NCI-H1048 (cell line): ENCODE data around the gene RBM19.
"Not testable (repeated sequence)": the region's sequence is repeated elsewhere in the genome, so short reads cannot be mapped to it uniquely, and the experiment has no call there.

Experiments used
- DNase-seq: peaks from one replicate; lab custom pipeline; 2025; lab: John Stamatoyannopoulos, UW

RBM19 gene

DNA sequence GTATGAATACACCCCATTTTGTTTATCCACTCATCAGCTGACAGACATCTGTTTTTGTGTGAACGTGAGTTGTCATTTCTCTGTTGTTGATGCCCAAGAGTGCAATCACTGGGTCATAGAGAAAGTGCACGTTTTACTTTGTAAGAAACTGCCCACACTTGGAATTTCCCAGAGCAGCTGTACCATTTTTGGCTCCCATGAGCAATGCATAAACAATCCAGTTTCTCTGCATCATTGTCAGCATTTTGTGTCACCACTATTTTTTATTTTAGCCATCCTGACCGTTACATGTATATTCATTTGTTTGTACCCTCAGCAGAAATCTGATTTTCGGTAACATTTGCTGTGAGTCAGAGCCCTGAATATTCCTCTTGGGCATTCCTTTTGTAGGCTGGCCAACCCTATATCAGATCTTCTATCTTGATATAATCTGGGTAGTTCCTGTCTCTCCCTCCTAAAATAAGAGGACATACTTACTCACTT, 62.7 kb downstream of the RBM19 start:
- DNase-seq, result no peak

DNA sequence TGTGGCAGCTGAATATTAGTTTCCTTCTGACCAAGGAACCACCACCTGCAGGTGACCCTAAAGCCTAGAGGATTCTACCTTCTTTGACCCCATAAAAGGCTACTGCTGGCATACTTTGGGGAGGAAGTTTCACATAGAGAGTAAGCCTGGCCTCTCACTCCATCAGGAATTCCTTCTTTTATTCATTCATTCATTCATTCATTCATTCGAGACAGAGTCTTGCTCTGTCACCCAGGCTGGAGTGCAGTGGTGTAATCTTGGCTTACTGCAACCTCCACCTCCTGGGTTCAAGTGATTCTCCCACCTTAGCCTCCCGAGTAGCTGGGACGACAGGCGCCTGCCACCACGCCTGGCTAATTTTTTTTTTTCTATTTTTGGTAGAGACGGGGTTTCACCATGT, 64.8 kb downstream of the RBM19 start:
- not testable (repeated sequence) for DNase-seq

DNA sequence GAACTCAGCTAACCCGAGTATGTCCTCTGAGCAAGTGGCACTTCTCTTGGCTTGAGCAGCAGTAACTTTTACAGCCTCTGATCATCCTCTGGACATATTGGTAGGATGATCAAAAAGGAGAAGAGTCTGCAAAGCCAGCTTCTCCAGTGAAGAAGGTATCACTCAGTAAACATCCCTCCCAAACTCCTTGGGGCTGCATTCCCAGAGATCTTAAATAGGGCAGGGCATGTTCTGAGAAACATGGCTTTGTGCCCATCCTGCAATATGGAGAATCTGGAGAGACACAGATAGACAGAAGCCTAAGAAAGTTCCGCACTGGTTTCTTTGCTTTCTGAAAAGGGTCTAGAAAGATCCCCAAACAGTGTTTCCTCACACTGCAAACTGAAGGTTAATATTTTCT, 65.4 kb downstream of the RBM19 start:
- DNase-seq, result no peak

DNA sequence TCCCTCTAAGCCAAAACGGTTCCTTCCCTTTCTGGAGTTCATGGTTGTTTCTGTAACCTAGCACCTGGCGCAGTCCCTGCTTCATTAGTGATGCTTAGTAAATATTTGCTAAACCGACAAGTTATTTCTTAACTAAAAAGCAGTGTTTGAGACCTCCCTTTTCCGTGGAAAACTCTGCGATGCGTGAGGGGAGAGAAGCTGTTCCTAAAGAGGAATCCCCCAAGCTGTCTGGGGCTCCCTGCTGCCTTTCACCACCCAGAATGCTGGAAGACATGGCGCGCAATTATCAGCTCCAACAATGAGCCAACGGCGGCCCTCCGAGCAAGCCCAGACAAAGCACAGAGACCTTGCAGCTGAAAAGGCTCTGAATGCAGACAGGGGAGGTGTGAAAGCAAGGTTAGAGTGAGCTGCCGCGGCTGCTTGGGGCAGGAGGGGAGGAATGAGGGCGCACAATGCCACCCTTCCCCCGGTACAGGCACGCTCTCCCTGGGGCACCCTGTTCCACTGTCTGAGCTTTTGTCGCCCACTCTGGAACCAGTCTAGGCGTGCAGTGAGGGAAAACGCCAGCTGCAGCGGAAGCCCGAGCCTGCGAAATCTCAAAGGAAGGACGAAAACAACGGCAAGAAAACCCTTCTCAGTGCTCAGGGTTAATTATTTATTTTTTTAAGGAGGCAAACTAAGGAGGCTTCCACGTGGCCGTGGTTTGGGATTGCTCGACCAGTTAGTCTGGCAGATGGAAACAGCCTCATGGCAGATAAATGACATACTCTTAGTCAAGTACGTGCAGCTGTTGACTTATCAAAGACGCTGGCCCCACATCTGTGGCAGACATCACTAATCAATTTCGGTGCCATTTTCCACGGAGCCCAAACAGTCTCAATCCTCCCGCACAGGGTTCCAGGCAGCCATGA, 66.3 kb downstream of the RBM19 start:
- DNase-seq, result no peak

DNA sequence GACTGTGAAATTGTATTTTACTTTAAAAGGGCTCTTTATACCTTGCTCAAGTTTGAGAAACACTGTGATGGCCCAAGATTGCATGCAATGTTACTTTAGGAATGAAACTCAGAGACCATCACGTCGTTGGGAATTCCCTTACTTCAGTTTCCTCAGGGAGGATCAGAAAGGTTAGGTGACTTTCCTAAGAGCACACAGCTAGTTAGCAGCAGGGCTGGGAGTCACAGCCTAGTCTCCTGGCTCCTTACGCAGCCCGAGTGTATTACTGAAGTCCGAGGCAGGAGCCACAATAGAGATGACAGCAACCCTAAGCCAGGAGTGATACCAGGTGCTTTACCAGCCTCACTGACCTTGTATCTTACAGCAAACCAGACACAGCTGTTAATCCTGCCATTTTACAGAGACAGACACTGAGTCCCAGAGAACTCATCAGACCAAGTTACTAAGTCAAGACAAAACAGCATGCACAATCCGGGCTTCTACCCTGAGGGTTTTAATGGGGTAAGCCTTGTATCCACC, 67.0 kb downstream of the RBM19 start:
- no peak for DNase-seq

DNA sequence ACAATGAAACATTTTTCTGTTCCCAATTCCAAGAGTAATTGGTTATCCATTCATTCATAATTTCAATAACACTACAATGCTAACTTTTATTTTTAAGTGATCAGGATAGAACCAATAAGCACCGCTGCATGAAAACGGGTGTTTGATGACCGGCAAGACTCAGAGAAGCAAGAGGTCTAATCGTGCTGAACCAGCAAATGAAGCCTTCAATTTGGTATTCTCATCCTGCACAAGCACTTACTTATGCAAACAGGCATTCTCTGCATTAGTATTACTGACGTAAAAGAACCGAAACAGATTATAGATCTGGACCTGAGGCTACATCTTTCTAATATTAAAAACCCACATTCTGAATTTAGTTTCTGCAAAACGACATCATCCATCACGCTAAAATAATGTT, 67.7 kb downstream of the RBM19 start:
- DNase-seq, result no peak

DNA sequence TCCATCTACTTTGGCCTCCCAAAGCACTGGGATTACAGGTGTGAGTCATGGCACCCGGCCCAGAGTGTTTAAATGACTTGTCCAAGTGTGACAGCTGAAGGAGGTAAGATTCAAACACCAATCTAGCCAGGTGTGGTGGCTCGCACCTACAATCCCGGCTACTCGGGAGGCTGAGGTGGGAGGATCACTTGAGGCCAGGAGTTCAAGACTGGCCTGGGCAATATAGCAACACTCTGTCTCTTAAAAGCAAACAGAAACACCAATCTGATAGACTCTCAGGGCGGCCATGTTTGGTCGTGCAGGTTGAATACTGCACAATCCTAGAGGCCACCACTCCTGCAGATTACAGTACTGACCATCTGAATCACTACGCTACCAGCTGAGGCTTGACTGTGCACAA, 68.7 kb downstream of the RBM19 start:
- no peak for DNase-seq

DNA sequence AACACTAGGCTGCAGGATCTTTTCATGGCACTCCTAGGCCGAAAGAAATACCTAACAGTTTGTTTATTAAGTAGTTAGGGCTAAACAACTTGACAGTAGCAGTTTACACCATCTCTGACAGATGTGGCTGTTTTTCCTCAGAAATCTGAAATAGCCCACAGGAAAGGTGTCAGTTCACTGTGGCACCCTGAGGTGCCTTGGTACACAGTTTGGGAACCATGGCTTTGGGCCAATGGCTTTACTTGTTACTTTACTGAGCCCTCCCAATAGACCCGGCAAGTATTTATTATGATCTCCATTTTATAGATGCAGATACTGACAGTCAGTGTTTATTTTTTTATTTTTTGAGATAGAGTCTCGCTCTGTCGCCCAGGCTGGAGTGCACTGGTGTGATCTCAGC, 69.3 kb downstream of the RBM19 start:
- no peak for DNase-seq

DNA sequence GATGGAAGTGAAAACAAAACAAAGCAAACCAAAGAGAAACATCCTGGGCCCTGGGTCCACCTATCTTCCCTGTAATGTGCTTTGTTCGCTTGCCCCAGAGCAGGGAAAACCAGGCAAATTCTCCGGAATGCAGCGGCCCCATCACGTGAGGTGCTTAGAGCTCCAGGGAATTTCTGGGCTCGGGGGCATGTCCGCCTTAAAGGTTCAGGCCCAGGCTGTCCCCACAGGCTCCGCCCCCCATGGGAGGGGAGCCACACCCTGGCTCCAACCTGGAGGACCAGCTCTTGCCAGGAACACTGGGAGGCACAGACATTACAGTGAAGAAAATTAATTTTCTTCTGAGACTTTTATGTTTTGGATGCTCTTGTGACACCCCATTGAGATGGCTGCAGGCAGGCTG, 69.9 kb downstream of the RBM19 start:
- no peak for DNase-seq

DNA sequence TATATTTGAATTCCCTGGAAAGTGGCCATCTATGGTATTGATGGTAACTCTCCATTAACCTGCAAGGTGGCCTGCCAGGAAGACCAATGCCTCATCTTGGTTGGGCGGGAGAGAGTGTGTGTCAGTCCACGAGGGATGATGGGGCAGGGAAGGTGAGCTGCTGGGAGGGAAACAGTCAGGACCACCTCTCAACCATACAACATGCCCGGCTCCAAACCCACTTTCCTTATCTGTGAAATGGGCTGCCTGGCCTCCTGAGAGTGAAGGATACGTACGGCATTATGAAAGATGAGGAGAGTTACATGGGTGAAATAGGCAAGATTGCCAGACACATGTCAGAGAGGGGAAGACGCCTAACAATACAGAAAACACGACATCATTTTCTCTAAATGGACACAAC, 70.9 kb downstream of the RBM19 start:
- DNase-seq, result no peak

DNA sequence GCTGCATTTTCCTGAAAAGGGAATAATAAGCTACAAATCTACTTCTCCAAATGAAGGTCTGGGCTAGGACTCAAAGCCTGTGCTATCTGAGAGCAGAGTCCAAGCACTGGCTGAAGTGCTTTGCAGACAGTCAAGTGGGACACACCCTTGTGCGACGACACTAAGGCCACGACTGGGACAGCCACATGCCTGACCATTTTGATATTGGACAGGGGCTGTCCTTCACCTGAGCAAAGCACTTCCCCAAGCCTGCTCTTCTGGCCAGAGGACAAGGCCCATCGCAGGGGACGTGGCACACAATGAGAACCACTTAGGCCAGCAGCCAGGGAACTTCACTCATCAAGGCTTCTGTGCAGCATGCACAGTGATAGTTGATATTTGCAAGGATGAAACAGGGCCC, 71.4 kb downstream of the RBM19 start:
- no peak for DNase-seq

DNA sequence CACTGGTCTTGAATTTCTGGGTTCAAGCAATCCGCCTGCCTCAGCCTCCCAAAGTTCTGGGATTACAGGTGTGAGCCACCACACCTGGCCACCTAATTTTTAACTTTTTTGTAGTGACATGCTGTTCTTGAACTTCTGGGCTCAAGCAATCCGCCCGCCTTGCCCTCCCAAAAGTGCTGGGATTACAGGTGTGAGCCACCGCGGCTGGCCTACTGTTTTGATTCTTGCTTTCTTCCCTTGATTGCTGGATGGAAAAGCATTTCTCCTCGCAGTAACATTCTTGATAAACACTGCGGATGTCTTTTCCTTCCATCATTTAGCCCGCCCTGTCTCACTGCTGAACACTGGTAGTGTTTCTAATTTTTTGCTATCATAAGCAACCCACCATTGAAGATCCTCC, 72.9 kb downstream of the RBM19 start:
- no peak for DNase-seq

DNA sequence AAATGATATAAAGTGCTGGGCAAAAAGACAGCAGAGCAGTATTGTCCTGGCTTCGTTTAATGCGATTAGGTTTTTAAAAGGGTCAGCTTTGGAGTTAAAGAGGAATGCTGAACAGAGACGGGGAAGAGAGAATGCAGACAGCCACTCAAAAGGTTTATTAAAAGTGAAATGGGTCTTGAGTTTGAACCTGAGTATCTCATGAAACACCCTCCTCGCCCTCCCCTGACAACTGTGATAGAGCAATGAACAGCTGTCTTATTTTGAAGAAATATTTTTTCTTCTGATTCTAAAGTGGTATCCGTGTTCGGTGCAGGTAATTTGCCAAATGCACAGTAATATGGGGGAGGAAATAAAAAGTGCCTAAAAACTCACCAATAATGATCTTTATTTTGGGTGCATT, 73.6 kb downstream of the RBM19 start:
- no peak for DNase-seq

DNA sequence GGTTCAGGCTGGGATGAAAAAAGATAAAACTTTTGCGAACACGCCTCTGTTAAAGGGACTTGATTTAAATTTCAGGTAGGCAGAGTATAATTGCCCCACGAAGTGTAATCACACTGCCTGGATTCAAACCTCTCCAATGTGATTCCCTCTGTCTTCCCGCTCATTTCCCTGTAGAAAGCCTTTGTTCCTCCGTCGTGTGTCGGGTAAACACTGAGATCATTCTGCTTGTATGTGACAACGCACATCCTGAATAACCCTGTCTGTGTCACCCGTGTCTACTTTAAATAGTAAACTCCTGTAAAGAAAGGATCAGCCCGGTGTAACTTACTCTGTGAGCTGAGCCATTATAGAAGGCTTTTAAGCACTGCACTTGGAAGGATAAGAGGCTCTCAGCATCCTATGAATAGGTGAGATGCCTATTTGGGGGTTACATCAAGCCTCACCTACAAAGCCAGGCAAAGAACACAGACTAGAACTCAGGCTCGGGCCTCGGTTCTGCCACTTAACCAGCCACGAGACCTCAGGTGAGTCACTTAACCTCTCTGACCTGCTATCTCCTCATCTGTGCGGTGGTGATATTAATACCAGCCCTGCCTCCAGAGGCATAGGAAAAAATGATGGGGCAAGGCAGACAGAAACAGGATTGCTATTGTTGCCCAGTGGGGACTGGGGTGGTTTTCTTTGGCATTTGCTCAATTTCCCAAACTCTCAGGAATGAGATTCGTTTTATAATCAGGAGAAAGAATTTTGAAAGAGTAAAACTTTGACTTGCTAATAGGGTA, 74.2 kb downstream of the RBM19 start:
- DNase-seq, result no peak

DNA sequence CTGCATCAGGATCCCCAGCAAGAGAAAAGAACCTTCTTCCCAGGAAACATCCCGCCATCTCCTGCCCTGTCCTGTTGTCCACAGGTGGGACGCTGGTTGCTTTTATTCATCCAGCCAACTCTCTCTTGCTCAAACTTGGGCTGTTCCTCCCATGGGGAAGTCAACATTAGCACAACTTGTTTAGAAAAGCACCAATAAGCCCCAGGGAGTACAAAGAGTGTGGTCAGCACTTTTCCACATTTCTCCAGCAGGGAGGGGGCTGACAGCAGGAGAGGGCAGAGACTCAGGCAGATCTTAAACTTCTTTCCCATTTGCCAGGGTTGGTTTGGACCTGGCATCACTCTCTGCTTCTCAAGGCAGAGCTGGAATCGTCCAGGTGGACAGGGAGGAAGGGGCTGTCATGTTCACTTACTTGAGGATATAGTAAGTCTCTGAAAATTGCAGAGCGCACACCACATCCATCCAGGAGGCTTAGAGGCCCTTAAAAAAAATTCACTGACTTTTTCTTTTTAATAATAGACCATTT, 74.9 kb downstream of the RBM19 start:
- no peak for DNase-seq

DNA sequence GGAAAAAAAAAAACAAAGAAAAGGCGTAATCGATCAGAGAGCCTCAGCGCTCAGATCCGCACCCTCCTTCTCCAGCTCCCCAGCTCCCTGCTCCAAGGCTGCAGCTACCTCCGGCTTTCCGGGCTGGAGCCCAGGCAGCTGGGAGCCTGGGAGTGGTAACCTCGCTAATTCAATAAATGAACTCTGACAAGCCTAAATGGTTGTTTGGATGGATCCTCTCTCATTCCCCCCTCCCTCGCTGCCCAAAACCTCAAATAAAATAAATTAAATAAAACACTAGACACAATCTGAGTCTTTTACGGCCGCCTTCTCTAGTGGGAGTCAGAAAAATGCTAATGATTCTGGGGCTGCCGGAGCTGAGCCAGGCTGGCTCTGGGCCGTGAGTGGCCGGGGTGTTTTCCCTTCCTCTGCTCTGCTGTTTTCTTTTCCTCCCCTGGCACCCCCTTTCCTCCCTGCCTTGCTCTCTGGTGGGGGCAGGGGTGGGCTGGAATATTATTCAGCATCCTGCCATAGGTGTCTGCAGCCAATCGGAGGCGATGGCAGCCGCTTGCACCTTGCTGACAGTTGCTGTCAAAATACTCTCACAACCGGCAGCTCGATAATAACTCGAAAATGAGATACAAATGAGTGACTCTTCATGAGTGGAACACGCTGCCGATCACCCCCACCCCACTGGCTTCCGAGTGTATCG, 76.1 kb downstream of the RBM19 start:
- DNase-seq, result no peak

DNA sequence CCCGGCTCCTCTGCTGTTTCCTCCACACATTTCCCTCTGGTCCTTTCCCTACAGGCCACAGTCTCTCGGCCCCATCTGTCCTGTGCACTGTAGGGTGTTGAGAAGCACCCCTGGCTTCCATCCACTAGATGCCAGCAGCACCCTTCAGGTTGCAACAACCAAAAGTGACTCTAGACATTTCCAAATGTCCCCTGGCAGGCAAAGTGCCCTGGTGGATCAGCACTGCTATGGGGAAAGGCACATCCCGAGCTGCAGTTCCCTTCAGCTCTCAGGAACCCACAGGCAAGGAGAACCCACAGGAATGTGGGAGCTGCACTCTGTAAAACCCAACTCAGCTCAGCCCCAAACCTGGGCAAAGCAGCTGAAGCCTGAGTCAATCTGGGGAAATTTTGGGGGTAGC, 77.0 kb downstream of the RBM19 start:
- DNase-seq, result no peak

DNA sequence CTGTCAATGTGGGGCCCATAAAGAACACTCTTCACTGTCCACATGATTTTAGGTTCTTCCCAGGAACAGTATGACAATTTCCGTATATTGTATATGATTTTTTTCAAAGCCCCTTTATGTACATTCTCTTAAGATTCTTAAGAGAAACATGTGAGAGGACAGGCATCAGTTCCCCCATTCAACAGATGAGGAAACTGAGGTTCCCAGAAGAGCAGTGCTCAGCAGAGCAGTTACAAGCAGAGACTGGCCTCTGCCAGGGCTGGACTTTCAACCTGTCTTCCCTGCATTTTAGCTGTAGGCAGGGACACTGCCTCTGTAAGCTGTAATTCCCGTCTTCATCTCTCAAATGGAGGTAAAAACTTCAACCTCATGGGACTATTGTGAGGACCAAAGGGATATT, 77.7 kb downstream of the RBM19 start:
- no peak for DNase-seq

DNA sequence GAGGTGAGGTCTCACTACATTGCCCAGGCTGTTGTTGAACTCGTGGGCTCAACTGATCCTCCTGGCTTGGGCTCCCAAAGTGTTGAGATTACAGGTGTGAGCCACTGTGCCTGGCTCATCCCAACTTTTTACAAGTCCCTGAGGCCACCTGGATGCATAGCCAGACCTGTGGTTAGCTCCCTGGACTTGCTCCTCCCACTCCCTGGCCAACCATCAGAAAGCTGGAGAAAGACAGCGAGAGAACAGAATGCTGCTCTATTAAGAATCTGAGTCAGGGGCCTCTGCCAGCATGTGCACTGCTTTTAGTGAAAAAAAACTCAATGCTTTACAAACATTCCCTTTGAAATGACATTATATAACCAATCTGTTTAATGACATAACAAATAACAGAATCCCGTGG, 78.2 kb downstream of the RBM19 start:
- DNase-seq, result no peak

DNA sequence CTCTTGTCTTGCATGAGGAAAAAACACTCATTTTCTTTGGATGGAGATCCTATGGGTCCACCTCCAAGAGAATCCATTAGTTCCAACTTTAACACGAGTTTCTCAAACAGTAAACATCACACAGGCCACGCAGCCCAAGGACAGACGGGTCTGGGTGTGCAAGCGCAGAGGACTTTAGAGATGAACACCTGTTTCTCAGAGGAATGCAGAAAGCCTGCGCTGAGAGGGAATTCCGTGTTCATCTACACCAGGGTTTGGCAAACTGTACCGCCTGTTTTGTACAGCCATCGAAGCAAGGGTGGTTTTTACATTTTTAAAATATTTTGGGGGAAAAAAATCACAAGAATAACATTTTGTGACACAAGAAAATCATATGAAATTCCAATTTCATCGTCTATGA, 79.4 kb downstream of the RBM19 start:
- DNase-seq, result no peak

DNA sequence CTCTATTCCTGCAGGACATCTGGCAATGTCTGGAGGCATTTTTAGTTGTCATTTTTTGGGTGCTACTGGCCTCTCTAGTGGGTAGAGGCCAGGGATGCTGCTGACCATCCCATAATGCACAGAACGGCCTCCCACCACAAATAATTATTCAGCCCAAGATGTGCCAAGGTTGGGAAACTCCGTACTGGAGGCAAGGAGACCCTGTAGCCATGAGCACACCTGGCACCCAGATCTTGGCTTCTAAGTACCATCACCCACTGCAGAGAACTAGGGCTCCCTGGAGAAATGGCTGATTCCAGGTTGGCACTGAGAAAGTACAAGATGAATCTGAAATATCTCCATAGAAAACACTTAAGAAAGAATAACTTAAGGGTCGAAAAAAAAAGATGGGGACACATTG, 81.7 kb downstream of the RBM19 start:
- no peak for DNase-seq

DNA sequence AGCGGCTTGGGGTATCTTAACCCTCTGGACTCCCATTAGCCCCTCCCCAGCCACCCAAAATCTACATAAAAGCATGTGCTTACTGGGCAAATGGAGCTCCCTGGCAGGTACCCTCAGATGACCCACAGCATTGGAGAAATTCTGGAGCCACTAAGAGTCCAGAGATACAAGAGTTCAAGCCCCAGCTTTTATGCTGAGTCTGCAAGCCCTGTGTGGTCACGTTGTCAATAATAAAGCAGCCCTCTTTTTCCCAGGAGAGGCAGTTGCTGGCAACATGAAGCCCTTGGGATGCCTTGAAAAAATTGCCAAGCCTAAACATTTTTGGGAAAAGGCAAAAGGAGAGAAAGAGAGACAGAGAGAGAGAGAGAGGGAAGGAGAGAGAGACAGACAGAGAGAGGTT, 83.4 kb downstream of the RBM19 start:
- no peak for DNase-seq
